ENCODE measurements around the gene ARL13A.
"Not testable (repeated sequence)": the region's sequence is repeated elsewhere in the genome, so short reads cannot be mapped to it uniquely, and the experiment has no call there.

The ARL13A gene

GRCh38 chrX:100984818-100985217 is 15.3 kb downstream of the ARL13A start:
- FAIRE-seq: no peak
- DNase-seq (ENCODE audit: insufficient read length, low spot score): no peak

- no peak for FAIRE-seq
Observed at GRCh38 chrX:100990139-100990538, 20.6 kb downstream of the ARL13A start.

GRCh38 chrX:100994352-100995281 is 25.1 kb downstream of the ARL13A start:
- peak; percentile 10 for DNase-seq (ENCODE audit: insufficient read length, low spot score)
- no peak for FAIRE-seq

More at GRCh38 chrX:100990139-100990538, 20.6 kb downstream of the ARL13A start:
- no peak for DNase-seq (ENCODE audit: insufficient read length, low spot score)

GRCh38 chrX:100995469-100995868 is 26.0 kb downstream of the ARL13A start:
- FAIRE-seq (no peak), DNase-seq (ENCODE audit: insufficient read length, low spot score) (no peak)

- FAIRE-seq (no peak), DNase-seq (ENCODE audit: insufficient read length, low spot score) (no peak)
Observed at GRCh38 chrX:100999451-100999850, 29.9 kb downstream of the ARL13A start.

GRCh38 chrX:101009090-101009489 is 39.6 kb downstream of the ARL13A start:
- FAIRE-seq: no peak

GRCh38 chrX:101012031-101012430 is 42.5 kb downstream of the ARL13A start:
- not testable (repeated sequence) for DNase-seq (ENCODE audit: insufficient read length, low spot score); FAIRE-seq

More at GRCh38 chrX:101009090-101009489, 39.6 kb downstream of the ARL13A start:
- DNase-seq (ENCODE audit: insufficient read length, low spot score): no peak

GRCh38 chrX:101022020-101022419 is 52.5 kb downstream of the ARL13A start:
- FAIRE-seq: no peak
- DNase-seq (ENCODE audit: insufficient read length, low spot score): no peak

- no peak for DNase-seq (ENCODE audit: insufficient read length, low spot score)
- FAIRE-seq: no peak
Observed at GRCh38 chrX:101025126-101025525, 55.6 kb downstream of the ARL13A start.

- DNase-seq (ENCODE audit: insufficient read length, low spot score): no peak
- no peak for FAIRE-seq
Observed at GRCh38 chrX:101028562-101028961, 59.1 kb downstream of the ARL13A start.

- FAIRE-seq (no peak), DNase-seq (ENCODE audit: insufficient read length, low spot score) (no peak)
Observed at GRCh38 chrX:101029665-101030064, 60.2 kb downstream of the ARL13A start.

GRCh38 chrX:101037231-101037630 is 67.7 kb downstream of the ARL13A start:
- FAIRE-seq: no peak
- DNase-seq (ENCODE audit: insufficient read length, low spot score): no peak

GRCh38 chrX:101040197-101040596 is 70.7 kb downstream of the ARL13A start:
- DNase-seq (ENCODE audit: insufficient read length, low spot score) (no peak), FAIRE-seq (no peak)

All from HTR-8/SVneo (cell line).